ENCODE results near the gene SMYD3. TPM values are rescaled to one million over a fixed set of nuclear protein-coding genes. Genes with fewer than 3 reads are reported as not detected.

Gene SMYD3
- total and polyA plus RNA-seq, 2 of the 13 experiments (the other 11 are each of a cell fraction or from before 2014, with no cell fraction given) = 27.7 to 35.8 TPM

GRCh38 chr1:245810181-245810769 is 696.8 kb downstream of the SMYD3 start (continued):
- TF ChIP-seq ZNF737 (CRISPR knock-in tag; IDR thresholded peaks at IDR 0.05; ENCODE audit: borderline replicate concordance) (no peak), PCBP1 (IDR thresholded peaks at IDR 0.05; ENCODE audit: borderline replicate concordance, low read depth, low read length) (no peak), ZNF619 (CRISPR knock-in tag; IDR thresholded peaks at IDR 0.05) (no peak), ZKSCAN8 (CRISPR knock-in tag; IDR thresholded peaks at IDR 0.05; ENCODE audit: borderline replicate concordance) (no peak), PHF8 (CRISPR knock-in tag; IDR thresholded peaks at IDR 0.05) (no peak), RXRA (CRISPR knock-in tag; IDR thresholded peaks at IDR 0.05) (no peak), ONECUT2 (CRISPR knock-in tag; IDR thresholded peaks at IDR 0.05) (no peak), ZNF441 (CRISPR knock-in tag; IDR thresholded peaks at IDR 0.05; ENCODE audit: borderline replicate concordance) (no peak), ZNF598 (CRISPR knock-in tag; IDR thresholded peaks at IDR 0.05; ENCODE audit: borderline replicate concordance) (0 out of 2 replicates have a peak, but pooled peaks have one; percentile 10), ZNF253 (CRISPR knock-in tag; IDR thresholded peaks at IDR 0.05; ENCODE audit: borderline replicate concordance) (no peak), TCF7 (IDR thresholded peaks at IDR 0.05; ENCODE audit: low read depth) (no peak), ZHX2 (IDR thresholded peaks at IDR 0.05; ENCODE audit: low read depth) (no peak), ZHX2 (CRISPR knock-in tag; IDR thresholded peaks at IDR 0.05; ENCODE audit: borderline replicate concordance) (no peak), TAF15 (IDR thresholded peaks at IDR 0.05; ENCODE audit: low read depth, low read length, poor library complexity, severe bottlenecking) (no peak)
- TF ChIP-seq, protein P1, sequence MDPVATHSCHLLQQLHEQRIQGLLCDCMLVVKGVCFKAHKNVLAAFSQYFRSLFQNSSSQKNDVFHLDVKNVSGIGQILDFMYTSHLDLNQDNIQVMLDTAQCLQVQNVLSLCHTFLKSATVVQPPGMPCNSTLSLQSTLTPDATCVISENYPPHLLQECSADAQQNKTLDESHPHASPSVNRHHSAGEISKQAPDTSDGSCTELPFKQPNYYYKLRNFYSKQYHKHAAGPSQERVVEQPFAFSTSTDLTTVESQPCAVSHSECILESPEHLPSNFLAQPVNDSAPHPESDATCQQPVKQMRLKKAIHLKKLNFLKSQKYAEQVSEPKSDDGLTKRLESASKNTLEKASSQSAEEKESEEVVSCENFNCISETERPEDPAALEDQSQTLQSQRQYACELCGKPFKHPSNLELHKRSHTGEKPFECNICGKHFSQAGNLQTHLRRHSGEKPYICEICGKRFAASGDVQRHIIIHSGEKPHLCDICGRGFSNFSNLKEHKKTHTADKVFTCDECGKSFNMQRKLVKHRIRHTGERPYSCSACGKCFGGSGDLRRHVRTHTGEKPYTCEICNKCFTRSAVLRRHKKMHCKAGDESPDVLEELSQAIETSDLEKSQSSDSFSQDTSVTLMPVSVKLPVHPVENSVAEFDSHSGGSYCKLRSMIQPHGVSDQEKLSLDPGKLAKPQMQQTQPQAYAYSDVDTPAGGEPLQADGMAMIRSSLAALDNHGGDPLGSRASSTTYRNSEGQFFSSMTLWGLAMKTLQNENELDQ (CRISPR knock-in tag; IDR thresholded peaks at IDR 0.05; ENCODE audit: borderline replicate concordance) = no peak
- TF ChIP-seq, protein P2, sequence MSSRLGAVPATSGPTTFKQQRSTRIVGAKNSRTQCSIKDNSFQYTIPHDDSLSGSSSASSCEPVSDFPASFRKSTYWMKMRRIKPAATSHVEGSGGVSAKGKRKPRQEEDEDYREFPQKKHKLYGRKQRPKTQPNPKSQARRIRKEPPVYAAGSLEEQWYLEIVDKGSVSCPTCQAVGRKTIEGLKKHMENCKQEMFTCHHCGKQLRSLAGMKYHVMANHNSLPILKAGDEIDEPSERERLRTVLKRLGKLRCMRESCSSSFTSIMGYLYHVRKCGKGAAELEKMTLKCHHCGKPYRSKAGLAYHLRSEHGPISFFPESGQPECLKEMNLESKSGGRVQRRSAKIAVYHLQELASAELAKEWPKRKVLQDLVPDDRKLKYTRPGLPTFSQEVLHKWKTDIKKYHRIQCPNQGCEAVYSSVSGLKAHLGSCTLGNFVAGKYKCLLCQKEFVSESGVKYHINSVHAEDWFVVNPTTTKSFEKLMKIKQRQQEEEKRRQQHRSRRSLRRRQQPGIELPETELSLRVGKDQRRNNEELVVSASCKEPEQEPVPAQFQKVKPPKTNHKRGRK (CRISPR knock-in tag; IDR thresholded peaks at IDR 0.05) = no peak
- TF ChIP-seq, protein P3, sequence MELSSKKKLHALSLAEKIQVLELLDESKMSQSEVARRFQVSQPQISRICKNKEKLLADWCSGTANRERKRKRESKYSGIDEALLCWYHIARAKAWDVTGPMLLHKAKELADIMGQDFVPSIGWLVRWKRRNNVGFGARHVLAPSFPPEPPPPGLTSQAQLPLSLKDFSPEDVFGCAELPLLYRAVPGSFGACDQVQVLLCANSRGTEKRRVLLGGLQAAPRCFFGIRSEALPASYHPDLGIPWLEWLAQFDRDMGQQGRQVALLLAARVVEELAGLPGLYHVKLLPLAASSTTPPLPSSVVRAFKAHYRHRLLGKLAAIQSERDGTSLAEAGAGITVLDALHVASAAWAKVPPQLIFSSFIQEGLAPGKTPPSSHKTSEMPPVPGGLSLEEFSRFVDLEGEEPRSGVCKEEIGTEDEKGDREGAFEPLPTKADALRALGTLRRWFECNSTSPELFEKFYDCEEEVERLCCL (CRISPR knock-in tag; IDR thresholded peaks at IDR 0.05; ENCODE audit: borderline replicate concordance) = no peak
